B cell (primary cell): ENCODE measurements around the gene EAPP.
"Not testable (repeated sequence)": the region's sequence is repeated elsewhere in the genome, so short reads cannot be mapped to it uniquely, and the experiment has no call there.

Experiments
- EZH2 ChIP-seq: IDR thresholded peaks from 2 replicates; pipeline ENCODE4 v1.6.1; 2012; ENCODE audit warnings: borderline replicate concordance, low read depth, mild to moderate bottlenecking, moderate library complexity, low read length; ENCODE audit not compliant: insufficient read depth, poor library complexity, severe bottlenecking
- TF ChIP-seq, protein P1 (sequence below): fragments of 200-600 bp; IDR thresholded peaks from one replicate; pipeline ENCODE4 v1.8.0; 2022; ENCODE audit warnings: antibody characterized with exemption, mild to moderate bottlenecking

- TF ChIP-seq, protein P1, sequence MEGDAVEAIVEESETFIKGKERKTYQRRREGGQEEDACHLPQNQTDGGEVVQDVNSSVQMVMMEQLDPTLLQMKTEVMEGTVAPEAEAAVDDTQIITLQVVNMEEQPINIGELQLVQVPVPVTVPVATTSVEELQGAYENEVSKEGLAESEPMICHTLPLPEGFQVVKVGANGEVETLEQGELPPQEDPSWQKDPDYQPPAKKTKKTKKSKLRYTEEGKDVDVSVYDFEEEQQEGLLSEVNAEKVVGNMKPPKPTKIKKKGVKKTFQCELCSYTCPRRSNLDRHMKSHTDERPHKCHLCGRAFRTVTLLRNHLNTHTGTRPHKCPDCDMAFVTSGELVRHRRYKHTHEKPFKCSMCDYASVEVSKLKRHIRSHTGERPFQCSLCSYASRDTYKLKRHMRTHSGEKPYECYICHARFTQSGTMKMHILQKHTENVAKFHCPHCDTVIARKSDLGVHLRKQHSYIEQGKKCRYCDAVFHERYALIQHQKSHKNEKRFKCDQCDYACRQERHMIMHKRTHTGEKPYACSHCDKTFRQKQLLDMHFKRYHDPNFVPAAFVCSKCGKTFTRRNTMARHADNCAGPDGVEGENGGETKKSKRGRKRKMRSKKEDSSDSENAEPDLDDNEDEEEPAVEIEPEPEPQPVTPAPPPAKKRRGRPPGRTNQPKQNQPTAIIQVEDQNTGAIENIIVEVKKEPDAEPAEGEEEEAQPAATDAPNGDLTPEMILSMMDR: not testable (repeated sequence)
- not testable (repeated sequence) for TF ChIP-seq EZH2
These were observed 7.6 kb upstream of the EAPP start for GRCh38 chr14:34547136-34547520.
